ENCODE data around the gene ANKRD33B.

DNA sequence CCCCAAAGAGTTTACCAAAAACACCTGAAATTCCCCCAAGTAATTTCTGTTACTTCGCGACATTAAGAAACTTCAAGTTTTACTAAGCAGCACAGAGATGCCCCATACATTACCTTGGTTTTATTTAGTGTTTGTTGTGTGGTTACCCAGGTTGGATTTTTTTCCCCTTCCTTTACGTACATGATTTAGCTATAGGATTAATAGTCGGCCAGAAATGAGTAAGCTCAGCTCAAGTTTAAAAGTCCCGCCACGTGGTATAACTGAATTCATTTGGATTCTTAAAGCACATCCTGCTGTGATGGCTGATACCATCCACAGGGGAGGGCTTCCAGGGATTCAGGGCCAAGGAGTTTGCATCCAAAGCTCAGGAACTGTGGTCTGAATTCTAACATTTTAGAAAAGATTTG lies 121.2 kb downstream of the ANKRD33B start:
- TF ChIP-seq XRCC5 (optimal IDR thresholded peaks at IDR 0.05; ENCODE audit: low read length) (no peak), SAFB2 (CRISPR knock-in tag; IDR thresholded peaks at IDR 0.05; ENCODE audit: borderline replicate concordance, low read depth) (no peak), RXRB (CRISPR knock-in tag; IDR thresholded peaks at IDR 0.05; ENCODE audit: borderline replicate concordance) (no peak), ZNF615 (CRISPR knock-in tag; IDR thresholded peaks at IDR 0.05; ENCODE audit: borderline replicate concordance) (no peak), TAF1 (CRISPR knock-in tag; IDR thresholded peaks at IDR 0.05) (no peak), ZNF619 (CRISPR knock-in tag; IDR thresholded peaks at IDR 0.05) (no peak), FOXK2 (IDR thresholded peaks at IDR 0.05) (no peak)
- TF ChIP-seq, protein P1, sequence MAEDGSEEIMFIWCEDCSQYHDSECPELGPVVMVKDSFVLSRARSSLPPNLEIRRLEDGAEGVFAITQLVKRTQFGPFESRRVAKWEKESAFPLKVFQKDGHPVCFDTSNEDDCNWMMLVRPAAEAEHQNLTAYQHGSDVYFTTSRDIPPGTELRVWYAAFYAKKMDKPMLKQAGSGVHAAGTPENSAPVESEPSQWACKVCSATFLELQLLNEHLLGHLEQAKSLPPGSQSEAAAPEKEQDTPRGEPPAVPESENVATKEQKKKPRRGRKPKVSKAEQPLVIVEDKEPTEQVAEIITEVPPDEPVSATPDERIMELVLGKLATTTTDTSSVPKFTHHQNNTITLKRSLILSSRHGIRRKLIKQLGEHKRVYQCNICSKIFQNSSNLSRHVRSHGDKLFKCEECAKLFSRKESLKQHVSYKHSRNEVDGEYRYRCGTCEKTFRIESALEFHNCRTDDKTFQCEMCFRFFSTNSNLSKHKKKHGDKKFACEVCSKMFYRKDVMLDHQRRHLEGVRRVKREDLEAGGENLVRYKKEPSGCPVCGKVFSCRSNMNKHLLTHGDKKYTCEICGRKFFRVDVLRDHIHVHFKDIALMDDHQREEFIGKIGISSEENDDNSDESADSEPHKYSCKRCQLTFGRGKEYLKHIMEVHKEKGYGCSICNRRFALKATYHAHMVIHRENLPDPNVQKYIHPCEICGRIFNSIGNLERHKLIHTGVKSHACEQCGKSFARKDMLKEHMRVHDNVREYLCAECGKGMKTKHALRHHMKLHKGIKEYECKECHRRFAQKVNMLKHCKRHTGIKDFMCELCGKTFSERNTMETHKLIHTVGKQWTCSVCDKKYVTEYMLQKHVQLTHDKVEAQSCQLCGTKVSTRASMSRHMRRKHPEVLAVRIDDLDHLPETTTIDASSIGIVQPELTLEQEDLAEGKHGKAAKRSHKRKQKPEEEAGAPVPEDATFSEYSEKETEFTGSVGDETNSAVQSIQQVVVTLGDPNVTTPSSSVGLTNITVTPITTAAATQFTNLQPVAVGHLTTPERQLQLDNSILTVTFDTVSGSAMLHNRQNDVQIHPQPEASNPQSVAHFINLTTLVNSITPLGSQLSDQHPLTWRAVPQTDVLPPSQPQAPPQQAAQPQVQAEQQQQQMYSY (CRISPR knock-in tag; IDR thresholded peaks at IDR 0.05): no peak
- TF ChIP-seq, protein P2, sequence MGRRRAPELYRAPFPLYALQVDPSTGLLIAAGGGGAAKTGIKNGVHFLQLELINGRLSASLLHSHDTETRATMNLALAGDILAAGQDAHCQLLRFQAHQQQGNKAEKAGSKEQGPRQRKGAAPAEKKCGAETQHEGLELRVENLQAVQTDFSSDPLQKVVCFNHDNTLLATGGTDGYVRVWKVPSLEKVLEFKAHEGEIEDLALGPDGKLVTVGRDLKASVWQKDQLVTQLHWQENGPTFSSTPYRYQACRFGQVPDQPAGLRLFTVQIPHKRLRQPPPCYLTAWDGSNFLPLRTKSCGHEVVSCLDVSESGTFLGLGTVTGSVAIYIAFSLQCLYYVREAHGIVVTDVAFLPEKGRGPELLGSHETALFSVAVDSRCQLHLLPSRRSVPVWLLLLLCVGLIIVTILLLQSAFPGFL (CRISPR knock-in tag; IDR thresholded peaks at IDR 0.05): no peak
- TF ChIP-seq, protein P3, sequence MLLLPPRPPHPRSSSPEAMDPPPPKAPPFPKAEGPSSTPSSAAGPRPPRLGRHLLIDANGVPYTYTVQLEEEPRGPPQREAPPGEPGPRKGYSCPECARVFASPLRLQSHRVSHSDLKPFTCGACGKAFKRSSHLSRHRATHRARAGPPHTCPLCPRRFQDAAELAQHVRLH (CRISPR knock-in tag; IDR thresholded peaks at IDR 0.05; ENCODE audit: borderline replicate concordance, low read depth): no peak
